Liver (tissue), 3 donors: Measurements from ENCODE around the gene DIO3.

ENCODE experiments used
- HNF4G ChIP-seq: IDR thresholded peaks from 2 replicates; pipeline ENCODE4 v1.6.1; 2016; ENCODE audit warnings: antibody characterized with exemption
- JUND ChIP-seq, 2 donors: IDR thresholded peaks; 2 replicates each; pipeline ENCODE4 v1.6.1; 2016; ENCODE audit warnings: antibody characterized with exemption in 2 of 2
- MAX ChIP-seq: IDR thresholded peaks from 2 replicates; pipeline ENCODE4 v1.6.1; 2016; ENCODE audit warnings: antibody characterized with exemption
- RAD21 ChIP-seq, 2 donors: IDR thresholded peaks; 2 replicates each; pipeline ENCODE4 v1.6.1; 2016; ENCODE audit warnings: antibody characterized with exemption in 2 of 2, mild to moderate bottlenecking in 2 of 2
- REST ChIP-seq: IDR thresholded peaks from 2 replicates; pipeline ENCODE4 v1.6.1; 2016; ENCODE audit warnings: antibody characterized with exemption, mild to moderate bottlenecking
- RXRA ChIP-seq, 2 donors: IDR thresholded peaks; 2 replicates each; pipeline ENCODE4 v1.6.1; 2017 to 2018; ENCODE audit warnings: antibody characterized with exemption in 2 of 2, mild to moderate bottlenecking in 1 of 2
- TAF1 ChIP-seq: conservative IDR thresholded peaks from 2 replicates; pipeline ENCODE4 v1.6.1; 2016; ENCODE audit warnings: antibody characterized with exemption, mild to moderate bottlenecking
- TF ChIP-seq, protein P1 (sequence below): fragments of 150-350 bp; IDR thresholded peaks from 2 replicates; pipeline ENCODE4 v1.5.1; 2017; ENCODE audit warnings: improper control_type of control experiment, low read depth, low read length; ENCODE audit not compliant: missing input control
- donor health status: healthy.
- donor health status: healthy.

GRCh38 chr14:101543814-101544213 is 17.5 kb upstream of the DIO3 start:
- TF ChIP-seq, protein P1, sequence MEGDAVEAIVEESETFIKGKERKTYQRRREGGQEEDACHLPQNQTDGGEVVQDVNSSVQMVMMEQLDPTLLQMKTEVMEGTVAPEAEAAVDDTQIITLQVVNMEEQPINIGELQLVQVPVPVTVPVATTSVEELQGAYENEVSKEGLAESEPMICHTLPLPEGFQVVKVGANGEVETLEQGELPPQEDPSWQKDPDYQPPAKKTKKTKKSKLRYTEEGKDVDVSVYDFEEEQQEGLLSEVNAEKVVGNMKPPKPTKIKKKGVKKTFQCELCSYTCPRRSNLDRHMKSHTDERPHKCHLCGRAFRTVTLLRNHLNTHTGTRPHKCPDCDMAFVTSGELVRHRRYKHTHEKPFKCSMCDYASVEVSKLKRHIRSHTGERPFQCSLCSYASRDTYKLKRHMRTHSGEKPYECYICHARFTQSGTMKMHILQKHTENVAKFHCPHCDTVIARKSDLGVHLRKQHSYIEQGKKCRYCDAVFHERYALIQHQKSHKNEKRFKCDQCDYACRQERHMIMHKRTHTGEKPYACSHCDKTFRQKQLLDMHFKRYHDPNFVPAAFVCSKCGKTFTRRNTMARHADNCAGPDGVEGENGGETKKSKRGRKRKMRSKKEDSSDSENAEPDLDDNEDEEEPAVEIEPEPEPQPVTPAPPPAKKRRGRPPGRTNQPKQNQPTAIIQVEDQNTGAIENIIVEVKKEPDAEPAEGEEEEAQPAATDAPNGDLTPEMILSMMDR = no peak
- TF ChIP-seq HNF4G (no peak), TAF1 (no peak), JUND (IDR thresholded peaks at IDR 0.05) (no peak), REST (no peak), RXRA (IDR thresholded peaks at IDR 0.05) (no peak), MAX (no peak), RAD21 (IDR thresholded peaks at IDR 0.05) (no peak)
